ENCODE results near the gene GLB1L. TPM values are rescaled to one million over a fixed set of nuclear protein-coding genes. Genes with fewer than 3 reads are reported as not detected.

GLB1L gene
- polyA plus RNA-seq, 1 experiment, result 9.5 TPM

DNA sequence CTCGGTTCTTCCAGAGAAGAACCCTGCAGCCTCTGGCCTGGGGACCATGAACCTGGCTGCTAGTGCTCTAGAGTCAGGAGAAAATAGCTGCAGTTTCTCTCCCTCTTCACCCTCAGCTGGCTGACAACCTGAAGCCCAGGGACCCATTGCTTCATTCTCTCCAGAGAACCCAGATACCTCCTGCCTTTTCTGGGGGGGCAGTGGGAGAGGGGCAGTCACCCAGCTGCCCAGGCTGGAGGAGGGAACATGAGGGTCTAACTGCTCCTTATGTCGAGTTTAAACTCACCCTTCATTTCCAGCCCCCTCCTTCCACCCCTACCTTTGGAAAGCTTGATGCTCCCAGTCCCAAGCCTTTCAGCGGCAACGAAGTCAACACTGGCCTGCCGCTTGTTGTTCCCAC lies 46.3 kb downstream of the GLB1L start:
- TF ChIP-seq, protein P1, sequence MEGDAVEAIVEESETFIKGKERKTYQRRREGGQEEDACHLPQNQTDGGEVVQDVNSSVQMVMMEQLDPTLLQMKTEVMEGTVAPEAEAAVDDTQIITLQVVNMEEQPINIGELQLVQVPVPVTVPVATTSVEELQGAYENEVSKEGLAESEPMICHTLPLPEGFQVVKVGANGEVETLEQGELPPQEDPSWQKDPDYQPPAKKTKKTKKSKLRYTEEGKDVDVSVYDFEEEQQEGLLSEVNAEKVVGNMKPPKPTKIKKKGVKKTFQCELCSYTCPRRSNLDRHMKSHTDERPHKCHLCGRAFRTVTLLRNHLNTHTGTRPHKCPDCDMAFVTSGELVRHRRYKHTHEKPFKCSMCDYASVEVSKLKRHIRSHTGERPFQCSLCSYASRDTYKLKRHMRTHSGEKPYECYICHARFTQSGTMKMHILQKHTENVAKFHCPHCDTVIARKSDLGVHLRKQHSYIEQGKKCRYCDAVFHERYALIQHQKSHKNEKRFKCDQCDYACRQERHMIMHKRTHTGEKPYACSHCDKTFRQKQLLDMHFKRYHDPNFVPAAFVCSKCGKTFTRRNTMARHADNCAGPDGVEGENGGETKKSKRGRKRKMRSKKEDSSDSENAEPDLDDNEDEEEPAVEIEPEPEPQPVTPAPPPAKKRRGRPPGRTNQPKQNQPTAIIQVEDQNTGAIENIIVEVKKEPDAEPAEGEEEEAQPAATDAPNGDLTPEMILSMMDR (IDR thresholded peaks at IDR 0.05; ENCODE audit: insufficient read depth, low read depth, low read length), result no peak
- CTCF ChIA-PET, result interaction anchor here (1.0 to 1.9 kb wide), 5 partner anchors 14 to 96 kb away, joined by 3 to 7 read pairs (median 4); no protein-coding TSS in a partner anchor
- H3K27me3 ChIP-seq (ENCODE audit: control insufficient read depth, insufficient read depth, low read length), result no peaks in the 10 kb centered on the region
- H3K4me3 ChIP-seq (ENCODE audit: low read depth, low read length), result no peak overlapping the region
- no peaks in the 10 kb centered on the region for H3K36me3 ChIP-seq (ENCODE audit: control insufficient read depth, insufficient read depth, low read length)
- POLR2A ChIA-PET, result no interaction called here
- DNase-seq (ENCODE audit: low read depth), result no peak

DNA sequence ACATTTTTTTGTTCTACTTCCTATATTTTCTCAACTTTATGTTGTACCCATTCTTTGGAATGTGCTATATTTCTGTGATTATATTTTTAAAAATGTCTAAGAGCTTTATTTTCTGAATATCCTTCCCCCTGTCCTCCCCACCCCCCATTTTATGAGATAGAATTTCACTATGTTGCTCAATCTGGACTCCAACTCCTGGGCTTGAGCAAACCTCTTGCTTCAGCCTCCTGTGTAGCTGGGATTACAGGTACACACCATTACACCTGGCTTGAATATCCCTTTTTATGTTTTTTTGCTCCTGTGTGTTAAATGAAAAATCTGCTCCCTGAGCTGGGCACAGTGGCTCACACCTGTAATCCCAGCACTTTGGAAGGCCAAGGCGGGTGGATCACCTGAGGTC lies 47.9 kb downstream of the GLB1L start:
- CTCF ChIA-PET, result interaction anchor here (0.9 to 2.1 kb wide), 3 partner anchors 9 to 26 kb away, joined by 4 to 7 read pairs (median 4); partner anchors contain the start of gene ZFAND2B
- H3K36me3 ChIP-seq (ENCODE audit: control insufficient read depth, insufficient read depth, low read length), result no peaks in the 10 kb centered on the region
- no peaks in the 10 kb centered on the region for H3K27me3 ChIP-seq (ENCODE audit: control insufficient read depth, insufficient read depth, low read length)
- H3K4me3 ChIP-seq (ENCODE audit: low read depth, low read length), result no peak overlapping the region
- POLR2A ChIA-PET, result no interaction called here
- DNase-seq (ENCODE audit: low read depth), result no peak
- TF ChIP-seq, protein P1 (IDR thresholded peaks at IDR 0.05; ENCODE audit: insufficient read depth, low read depth, low read length), result no peak

DNA sequence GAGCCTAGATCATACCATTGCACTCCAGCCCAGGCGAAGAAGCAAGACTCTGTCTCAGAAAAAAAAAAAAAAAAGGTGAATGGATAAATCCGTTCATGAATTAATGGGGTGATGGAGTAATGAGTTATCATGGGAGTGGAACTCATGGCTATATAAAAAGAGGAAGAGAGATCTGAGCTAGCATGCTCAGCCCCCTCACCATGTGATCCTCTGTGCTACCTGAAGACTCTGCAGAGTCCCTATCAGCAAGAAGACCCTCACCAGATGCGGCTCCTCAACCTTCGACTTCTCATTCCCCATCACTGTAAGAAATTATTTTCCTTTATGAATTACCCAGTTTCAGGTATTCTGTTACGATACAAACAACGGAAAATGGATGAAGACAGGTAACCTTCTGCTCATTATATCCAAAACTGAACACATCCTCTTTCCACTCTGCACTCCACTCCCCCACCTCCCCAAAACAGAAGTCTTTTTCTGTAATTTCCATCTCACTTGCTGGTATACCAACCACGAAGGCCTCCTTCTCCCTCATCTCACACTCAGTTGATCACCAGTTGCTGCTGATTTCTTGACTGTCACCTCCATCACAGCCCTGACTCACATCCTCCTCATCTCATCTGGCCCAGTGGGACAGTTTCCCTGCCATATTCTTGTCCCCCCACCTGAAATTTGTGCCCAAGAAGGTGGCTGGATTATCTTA lies 58.3 kb downstream of the GLB1L start:
- POLR2A ChIA-PET, result no interaction called here
- CTCF ChIA-PET, result no interaction called here
- Histone ChIP-seq H3K36me3 (ENCODE audit: control insufficient read depth, insufficient read depth, low read length) (peaks cover 16% of the 10 kb centered on the region), H3K4me3 (ENCODE audit: low read depth, low read length) (no peak overlapping the region), H3K27me3 (ENCODE audit: control insufficient read depth, insufficient read depth, low read length) (no peaks in the 10 kb centered on the region)
- TF ChIP-seq, protein P1 (IDR thresholded peaks at IDR 0.05; ENCODE audit: insufficient read depth, low read depth, low read length), result no peak
- no peak for DNase-seq (ENCODE audit: low read depth)

Small RNAs within 50 kb of the gene (small RNA-seq; reads per million reads assigned to genes)
- gene MIR153-1 (ENCODE audit: insufficient read length, low read depth, low replicate concordance), result not detected

Other genes starting within 250 kb of the GLB1L start
- not detected in 2 replicates for gene CFAP65, start 203.9 kb downstream of the GLB1L start, polyA plus RNA-seq (2011; rRNA removed)
- 0.05 TPM in 2 replicates for gene IHH, start 184.5 kb downstream of the GLB1L start, polyA plus RNA-seq (2011; rRNA removed)
- 23.9 and 24.1 TPM in 2 replicates for gene NHEJ1, start 84.6 kb downstream of the GLB1L start, polyA plus RNA-seq (2011; rRNA removed)
- gene SLC23A3, start 75.4 kb downstream of the GLB1L start, polyA plus RNA-seq (2011; rRNA removed), result 1.1 and 1.3 TPM in 2 replicates
- gene CNPPD1, start 68.5 kb downstream of the GLB1L start, polyA plus RNA-seq (2011; rRNA removed), result 43.5 and 66.9 TPM in 2 replicates
- 95.9 and 131 TPM in 2 replicates for gene RETREG2, start 67.2 kb downstream of the GLB1L start, polyA plus RNA-seq (2011; rRNA removed)
- gene ZFAND2B, start 38.7 kb downstream of the GLB1L start, polyA plus RNA-seq (2011; rRNA removed), result 45.6 and 62.9 TPM in 2 replicates
- gene ABCB6, start 26.5 kb downstream of the GLB1L start, polyA plus RNA-seq (2011; rRNA removed), result 20.3 and 33.4 TPM in 2 replicates
- 105 and 132 TPM in 2 replicates for gene ATG9A, start 15.8 kb downstream of the GLB1L start, polyA plus RNA-seq (2011; rRNA removed)
- 30.0 and 37.7 TPM in 2 replicates for gene ANKZF1, start 15.6 kb downstream of the GLB1L start, polyA plus RNA-seq (2011; rRNA removed)
- 41.6 and 64.2 TPM in 2 replicates for gene STK16, start within 50 bp of the GLB1L start, polyA plus RNA-seq (2011; rRNA removed)
- not detected in 2 replicates for gene TUBA4B, start 7.8 kb upstream of the GLB1L start, polyA plus RNA-seq (2011; rRNA removed)
- 16.8 and 23.0 TPM in 2 replicates for gene TUBA4A, start 8.5 kb upstream of the GLB1L start, polyA plus RNA-seq (2011; rRNA removed)
- 45.0 and 57.3 TPM in 2 replicates for gene DNAJB2, start 33.9 kb upstream of the GLB1L start, polyA plus RNA-seq (2011; rRNA removed)
- 3.2 and 7.0 TPM in 2 replicates for gene PTPRN, start 64.0 kb upstream of the GLB1L start, polyA plus RNA-seq (2011; rRNA removed)
- not detected in 2 replicates for gene RESP18, start 87.3 kb upstream of the GLB1L start, polyA plus RNA-seq (2011; rRNA removed)
- 69.2 and 134 TPM in 2 replicates for gene DNPEP, start 142.5 kb upstream of the GLB1L start, polyA plus RNA-seq (2011; rRNA removed)
- 5.4 and 7.0 TPM in 2 replicates for gene DES, start 172.9 kb upstream of the GLB1L start, polyA plus RNA-seq (2011; rRNA removed)
- gene SPEG, start 189.4 kb upstream of the GLB1L start, polyA plus RNA-seq (2011; rRNA removed), result 47.0 and 69.9 TPM in 2 replicates